C1 segment of cervical spinal cord (tissue), 14 donors: ENCODE measurements around the gene MAN1A1.

Experiments
- DNase-seq, 14 donors: peaks; one replicate each; lab custom pipeline; 2025; lab: John Stamatoyannopoulos, UW

Gene MAN1A1

GRCh38 chr6:119326291-119327005 is 23.1 kb downstream of the MAN1A1 start:
- DNase-seq: no peak

GRCh38 chr6:119325559-119326265 is 23.8 kb downstream of the MAN1A1 start:
- no peak for DNase-seq

GRCh38 chr6:119324718-119325117 is 24.8 kb downstream of the MAN1A1 start:
- DNase-seq: no peak

GRCh38 chr6:119323931-119324330 is 25.6 kb downstream of the MAN1A1 start:
- no peak for DNase-seq

- DNase-seq: no peak
Observed at GRCh38 chr6:119323478-119323877, 26.1 kb downstream of the MAN1A1 start.

- no peak for DNase-seq
Observed at GRCh38 chr6:119322715-119323350, 26.7 kb downstream of the MAN1A1 start.

- no peak for DNase-seq
Observed at GRCh38 chr6:119322034-119322433, 27.5 kb downstream of the MAN1A1 start.

- no peak for DNase-seq
Observed at GRCh38 chr6:119319694-119320093, 29.9 kb downstream of the MAN1A1 start.

GRCh38 chr6:119318730-119319129 is 30.8 kb downstream of the MAN1A1 start:
- no peak for DNase-seq

- DNase-seq: no peak
Observed at GRCh38 chr6:119318176-119318575, 31.4 kb downstream of the MAN1A1 start.

GRCh38 chr6:119317007-119317406 is 32.6 kb downstream of the MAN1A1 start:
- DNase-seq: no peak

- DNase-seq: no peak
Observed at GRCh38 chr6:119314885-119315272, 34.7 kb downstream of the MAN1A1 start.

- DNase-seq: no peak
Observed at GRCh38 chr6:119313937-119314884, 35.4 kb downstream of the MAN1A1 start.

GRCh38 chr6:119312875-119313338 is 36.7 kb downstream of the MAN1A1 start:
- no peak for DNase-seq

- DNase-seq: no peak
Observed at GRCh38 chr6:119312441-119312840, 37.1 kb downstream of the MAN1A1 start.

GRCh38 chr6:119311514-119312142 is 37.9 kb downstream of the MAN1A1 start:
- DNase-seq: no peak

GRCh38 chr6:119310486-119311036 is 39.0 kb downstream of the MAN1A1 start:
- DNase-seq: no peak

- DNase-seq: no peak
Observed at GRCh38 chr6:119308991-119309657, 40.4 kb downstream of the MAN1A1 start.

GRCh38 chr6:119308048-119308570 is 41.5 kb downstream of the MAN1A1 start:
- DNase-seq: no peak

- no peak for DNase-seq
Observed at GRCh38 chr6:119307056-119307455, 42.5 kb downstream of the MAN1A1 start.
